Measurements from ENCODE around the gene SDC3.

SDC3 gene

DNA sequence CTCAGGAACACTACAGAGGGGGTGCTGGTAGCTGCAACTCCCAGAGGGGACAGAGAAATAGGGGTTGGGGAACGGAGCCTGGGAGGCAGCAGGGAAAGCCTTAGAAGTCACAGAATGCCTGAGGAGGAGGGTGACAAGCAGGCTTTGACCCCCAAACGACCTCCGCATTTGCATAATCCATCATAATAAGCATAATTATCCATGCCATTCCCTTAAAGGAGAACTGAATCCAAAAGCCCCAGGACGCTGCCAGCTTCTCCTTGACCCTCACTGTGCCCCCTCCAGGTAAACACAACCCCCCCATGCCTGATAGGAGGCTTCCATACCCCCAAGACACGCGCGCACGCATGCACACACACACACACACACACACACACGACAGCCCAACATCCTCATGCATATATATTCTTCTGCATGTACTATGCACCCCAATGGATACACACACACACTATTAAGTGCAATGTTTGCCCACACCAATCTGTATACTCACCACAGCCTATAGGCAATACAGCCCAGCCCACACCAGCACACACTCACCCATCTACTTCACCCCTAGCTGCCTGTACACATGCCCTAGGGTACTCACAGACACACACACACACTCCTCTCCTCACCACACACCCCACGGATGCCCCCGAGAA lies 27.8 kb downstream of the SDC3 start:
- no peak overlapping the region for H3K4me3 Mint-ChIP-seq
- no peaks in the 10 kb centered on the region for H3K36me3 Mint-ChIP-seq (ENCODE audit: low read depth)
- H3K9me3 Mint-ChIP-seq: no peaks in the 10 kb centered on the region
- H3K4me1 Mint-ChIP-seq (ENCODE audit: low read depth): no peaks in the 10 kb centered on the region
- peaks cover 32% of the 10 kb centered on the region for H3K27me3 Mint-ChIP-seq
- no peak overlapping the region for H3K27ac Mint-ChIP-seq

DNA sequence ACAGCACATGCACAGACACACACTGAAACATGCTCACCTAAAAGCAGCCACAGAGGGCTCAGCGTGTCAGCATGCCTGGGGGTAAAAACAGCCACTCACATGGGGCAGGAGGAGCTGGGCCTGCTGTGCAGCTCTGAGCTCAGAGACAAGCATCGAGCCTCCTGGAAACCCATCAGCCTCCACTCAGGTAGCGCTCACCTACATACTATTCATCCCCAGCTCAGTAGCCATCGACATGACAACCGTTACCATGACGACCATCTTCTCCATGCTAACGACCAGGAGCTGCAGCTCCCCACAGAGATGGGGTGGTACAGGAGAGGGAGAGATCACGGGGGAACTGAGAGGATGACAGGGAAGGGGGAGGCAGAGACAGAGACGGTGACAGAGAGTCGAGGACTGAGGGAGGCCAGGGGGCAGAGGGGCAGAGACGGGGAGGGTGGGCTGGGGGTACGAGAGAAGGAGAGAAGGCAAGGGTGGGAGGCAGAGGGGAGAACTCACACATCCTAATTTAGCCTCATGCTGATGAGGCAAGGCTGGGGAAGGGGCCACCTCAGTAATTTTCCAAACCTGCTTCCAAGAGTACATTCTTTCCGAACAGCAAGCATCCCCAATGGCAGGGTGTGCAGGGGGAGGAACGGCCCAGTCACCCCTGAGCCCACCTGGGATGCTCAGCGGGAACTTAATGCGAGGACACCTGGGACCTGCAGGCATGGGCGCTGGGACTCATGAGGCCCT lies 28.4 kb downstream of the SDC3 start:
- Mint-ChIP-seq H3K36me3 (ENCODE audit: low read depth) (no peaks in the 10 kb centered on the region), H3K4me1 (ENCODE audit: low read depth) (no peaks in the 10 kb centered on the region), H3K27me3 (peaks cover 32% of the 10 kb centered on the region), H3K27ac (no peak overlapping the region), H3K4me3 (no peak overlapping the region), H3K9me3 (no peaks in the 10 kb centered on the region)

DNA sequence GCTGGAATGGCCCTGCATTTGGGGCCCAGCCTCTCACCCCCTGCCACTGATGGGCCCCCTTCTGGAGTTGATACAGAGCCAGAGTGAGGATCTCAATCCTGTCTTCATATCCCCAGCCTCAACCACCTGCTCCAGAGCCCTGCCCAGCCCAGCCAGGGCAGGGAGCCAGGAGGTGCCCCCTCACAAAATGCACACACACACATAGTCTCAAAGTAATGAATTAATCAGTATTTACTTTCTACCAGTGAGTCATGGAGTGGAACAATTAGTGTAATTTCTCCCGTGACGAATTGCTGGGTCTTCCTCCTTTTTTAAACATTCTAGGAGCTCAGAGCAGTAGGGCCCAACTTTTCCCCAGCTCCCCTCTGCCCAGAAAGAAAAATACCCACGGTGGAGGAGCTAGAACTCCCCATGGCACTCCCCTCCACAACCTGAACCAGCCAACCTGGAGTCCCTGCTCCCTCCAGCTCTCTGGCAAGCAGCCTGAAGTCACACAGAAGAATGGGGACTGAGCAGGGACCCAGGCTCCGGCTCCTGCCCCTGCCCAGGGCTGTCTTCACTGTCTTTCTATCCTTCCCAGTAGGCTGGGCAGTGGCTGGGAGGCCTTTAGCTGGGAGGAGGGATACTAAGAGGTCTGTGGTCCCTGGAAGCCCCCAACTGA lies 29.3 kb downstream of the SDC3 start:
- Mint-ChIP-seq H3K4me1 (ENCODE audit: low read depth) (no peaks in the 10 kb centered on the region), H3K27me3 (peaks cover 25% of the 10 kb centered on the region), H3K36me3 (ENCODE audit: low read depth) (no peaks in the 10 kb centered on the region), H3K4me3 (no peak overlapping the region), H3K9me3 (no peaks in the 10 kb centered on the region), H3K27ac (no peak overlapping the region)

DNA sequence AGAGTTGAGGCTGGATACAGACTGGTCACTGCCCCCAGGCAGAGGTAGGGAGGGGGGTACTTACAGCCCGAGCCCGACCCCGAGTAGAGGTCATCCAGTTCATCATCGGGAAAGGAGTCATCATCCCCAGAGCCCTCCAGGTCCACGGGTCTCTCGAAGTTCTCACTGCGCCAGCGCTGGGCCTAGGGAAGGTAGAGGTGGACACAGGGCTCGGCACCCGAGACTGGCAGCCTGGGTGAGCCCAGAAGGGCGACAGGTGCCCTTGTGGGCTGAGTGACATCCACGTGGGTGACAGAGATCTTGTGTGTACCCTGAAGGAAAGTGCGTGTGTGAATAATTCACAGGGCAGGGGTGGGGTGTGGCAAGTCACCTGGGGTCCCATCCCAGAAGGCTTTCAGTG lies 30.0 kb downstream of the SDC3 start:
- H3K4me1 Mint-ChIP-seq (ENCODE audit: low read depth): no peaks in the 10 kb centered on the region
- peaks cover 24% of the 10 kb centered on the region for H3K27me3 Mint-ChIP-seq

DNA sequence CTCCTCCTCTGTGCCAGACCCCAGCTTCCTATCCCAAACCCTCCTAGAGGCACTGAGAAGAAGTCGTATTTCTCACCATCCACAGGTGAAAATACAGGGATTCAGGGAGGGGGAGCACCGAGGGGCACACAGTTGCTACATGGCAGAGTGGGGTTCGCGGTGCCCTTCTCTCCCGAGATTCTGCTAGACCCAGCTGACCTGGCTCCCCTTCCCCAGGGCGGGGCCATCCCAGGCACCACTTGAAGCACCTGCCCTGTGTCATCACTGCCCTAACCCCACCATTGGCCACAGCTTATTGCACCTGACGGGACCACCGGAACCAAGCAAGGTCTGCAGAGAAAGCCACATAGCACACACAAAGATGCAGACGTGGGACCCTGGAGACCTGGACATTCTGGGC lies 30.5 kb downstream of the SDC3 start:
- Mint-ChIP-seq H3K9me3 (no peaks in the 10 kb centered on the region), H3K4me3 (no peak overlapping the region), H3K27ac (no peak overlapping the region), H3K4me1 (ENCODE audit: low read depth) (no peaks in the 10 kb centered on the region), H3K27me3 (peaks cover 23% of the 10 kb centered on the region), H3K36me3 (ENCODE audit: low read depth) (no peaks in the 10 kb centered on the region)

More for the DNA sequence above, 30.0 kb downstream of the SDC3 start:
- Mint-ChIP-seq H3K4me3 (no peak overlapping the region), H3K9me3 (no peaks in the 10 kb centered on the region), H3K36me3 (ENCODE audit: low read depth) (no peaks in the 10 kb centered on the region), H3K27ac (no peak overlapping the region)

DNA sequence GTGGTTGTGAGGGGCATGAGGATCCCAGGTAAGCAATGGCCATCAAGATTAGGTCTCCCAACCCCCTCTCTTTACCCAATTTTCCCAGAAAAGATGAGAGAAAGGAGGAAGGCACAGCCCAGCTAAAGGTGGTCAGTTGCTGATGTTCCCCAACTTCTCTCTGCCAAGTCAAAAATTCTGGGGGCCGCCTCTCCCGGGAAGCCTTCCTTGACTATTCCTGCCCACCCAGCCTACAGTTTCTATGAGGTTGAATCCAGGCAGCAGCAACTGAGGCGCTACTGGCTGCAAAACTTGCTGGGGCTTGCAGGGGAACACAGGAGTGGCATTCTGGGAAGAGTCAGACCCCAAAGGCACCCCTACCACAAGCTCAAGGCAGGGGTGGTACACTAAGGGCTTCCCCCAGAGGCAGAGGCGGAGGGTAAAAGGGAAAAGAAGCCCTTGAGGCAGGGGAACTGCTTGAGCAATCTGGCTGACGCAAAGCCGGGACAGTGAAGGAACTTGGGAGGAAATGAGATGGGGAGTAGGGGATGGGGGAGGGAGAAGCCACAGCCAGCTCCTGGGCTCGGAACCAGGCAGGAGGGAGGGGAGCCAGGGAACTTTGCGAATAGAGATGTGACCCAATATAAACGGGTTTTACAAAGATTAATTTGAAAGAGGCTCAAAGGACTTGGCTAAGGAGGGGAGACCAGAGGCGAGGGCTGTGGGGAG lies 31.2 kb downstream of the SDC3 start:
- H3K9me3 Mint-ChIP-seq: no peaks in the 10 kb centered on the region
- no peaks in the 10 kb centered on the region for H3K4me1 Mint-ChIP-seq (ENCODE audit: low read depth)
- no peaks in the 10 kb centered on the region for H3K36me3 Mint-ChIP-seq (ENCODE audit: low read depth)
- no peak overlapping the region for H3K27ac Mint-ChIP-seq
- H3K4me3 Mint-ChIP-seq: no peak overlapping the region
- peaks cover 18% of the 10 kb centered on the region for H3K27me3 Mint-ChIP-seq

DNA sequence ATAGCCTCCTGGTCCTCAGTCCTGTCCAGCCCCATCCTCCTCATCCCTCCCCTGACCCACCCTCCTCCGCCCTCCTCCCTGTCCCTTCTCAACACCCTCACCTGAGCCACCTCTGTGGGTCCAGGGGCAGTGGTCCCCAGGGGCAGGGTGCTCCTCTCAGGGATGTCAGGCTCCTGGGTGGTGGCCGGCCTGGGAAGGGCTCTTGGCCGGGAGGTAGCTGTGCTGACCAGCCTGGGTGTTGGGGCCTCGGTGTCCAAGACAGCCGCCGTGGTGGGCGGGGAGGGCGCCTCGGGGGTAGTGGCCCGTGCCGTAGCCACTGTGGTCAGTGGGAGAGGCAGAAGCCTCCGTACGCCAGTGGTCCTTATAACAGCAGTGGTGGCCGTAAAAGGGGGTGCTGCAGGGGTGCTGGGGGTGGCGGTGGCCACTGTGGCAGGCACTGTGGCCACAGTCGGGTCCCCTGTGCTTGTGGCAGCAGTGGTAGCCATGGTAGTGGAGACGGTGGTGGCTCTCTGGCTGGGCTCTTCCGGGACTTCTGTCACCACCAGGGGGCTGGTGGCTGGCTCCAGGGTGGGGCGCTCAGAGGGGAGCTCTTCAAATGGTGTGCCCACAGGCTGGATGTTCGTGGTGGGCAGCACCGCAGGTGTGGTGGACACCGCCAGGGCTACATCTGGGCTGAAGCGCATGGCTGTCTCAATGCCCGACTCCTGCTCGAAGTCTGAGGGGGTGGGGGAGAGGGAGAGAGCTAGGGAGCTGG lies 31.9 kb downstream of the SDC3 start:
- Mint-ChIP-seq H3K27ac (no peak overlapping the region), H3K27me3 (peaks cover 18% of the 10 kb centered on the region), H3K4me1 (ENCODE audit: low read depth) (no peaks in the 10 kb centered on the region), H3K9me3 (no peaks in the 10 kb centered on the region), H3K4me3 (no peak overlapping the region), H3K36me3 (ENCODE audit: low read depth) (no peaks in the 10 kb centered on the region)

DNA sequence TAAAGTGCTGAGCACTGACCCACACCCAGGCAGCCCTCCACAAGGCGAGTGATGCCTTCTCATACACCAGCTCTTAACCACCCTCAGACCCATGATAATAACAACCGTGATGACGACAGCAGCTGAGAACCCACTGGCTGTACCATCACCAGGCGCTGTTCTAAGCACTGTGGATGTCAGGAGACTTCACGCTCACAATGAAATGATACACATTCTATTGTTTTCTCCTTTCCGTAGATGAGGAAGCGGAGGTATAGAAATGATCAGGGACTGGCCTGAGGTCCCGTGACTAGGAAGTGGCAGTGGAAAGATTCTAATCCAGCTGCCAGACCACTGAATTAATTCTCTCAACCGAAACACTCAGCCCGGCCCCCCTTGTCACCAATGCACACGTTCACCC lies 32.6 kb downstream of the SDC3 start:
- no peak overlapping the region for H3K27ac Mint-ChIP-seq
- H3K4me1 Mint-ChIP-seq (ENCODE audit: low read depth): no peaks in the 10 kb centered on the region
- no peaks in the 10 kb centered on the region for H3K9me3 Mint-ChIP-seq
- H3K4me3 Mint-ChIP-seq: no peak overlapping the region
- H3K36me3 Mint-ChIP-seq (ENCODE audit: low read depth): no peaks in the 10 kb centered on the region
- H3K27me3 Mint-ChIP-seq: peaks cover 18% of the 10 kb centered on the region

DNA sequence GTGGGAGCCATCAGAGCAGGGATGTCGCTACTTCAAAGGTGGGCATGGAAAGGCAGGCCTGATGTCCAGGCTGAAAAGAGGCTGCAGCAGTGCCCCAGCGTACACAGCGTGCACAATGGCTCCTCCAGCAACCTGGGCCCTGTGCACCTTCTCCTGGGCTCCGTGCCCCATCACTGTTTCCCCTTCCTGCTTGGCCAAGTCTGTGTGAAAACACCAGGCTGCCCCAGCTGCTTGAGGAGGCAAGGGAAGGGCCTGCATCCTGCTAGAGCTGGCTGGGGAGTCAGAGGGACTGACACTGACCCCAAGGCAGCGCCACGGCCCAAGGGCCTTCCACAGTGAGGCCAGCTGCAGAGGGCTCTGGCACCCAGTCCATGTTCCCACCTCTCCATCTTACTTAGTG lies 33.4 kb downstream of the SDC3 start:
- Mint-ChIP-seq H3K36me3 (ENCODE audit: low read depth) (no peaks in the 10 kb centered on the region), H3K4me1 (ENCODE audit: low read depth) (no peaks in the 10 kb centered on the region), H3K27me3 (peaks cover 18% of the 10 kb centered on the region), H3K27ac (no peak overlapping the region), H3K9me3 (no peaks in the 10 kb centered on the region), H3K4me3 (no peak overlapping the region)

DNA sequence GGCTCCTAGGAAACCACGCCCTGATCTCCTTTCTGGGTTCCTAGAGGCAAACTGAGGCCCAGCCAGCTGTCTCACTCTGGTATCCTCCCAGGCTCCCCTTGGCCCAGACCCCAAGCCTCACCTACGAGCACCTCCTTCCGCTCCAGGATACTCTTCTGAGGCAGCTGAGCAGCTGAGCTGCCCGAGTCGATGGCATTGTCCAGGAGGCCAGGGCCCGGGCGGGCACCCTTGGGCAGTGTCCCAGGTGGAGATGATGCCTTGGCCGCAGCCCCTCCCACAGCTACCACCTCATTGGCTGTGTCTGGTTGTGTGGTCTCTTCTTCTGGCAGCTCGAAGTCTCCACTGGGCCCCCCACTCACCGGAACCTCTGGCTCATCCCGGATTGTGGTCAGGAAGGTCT lies 34.4 kb downstream of the SDC3 start:
- H3K27me3 Mint-ChIP-seq: peaks cover 12% of the 10 kb centered on the region
- H3K4me1 Mint-ChIP-seq (ENCODE audit: low read depth): peaks cover 5% of the 10 kb centered on the region
- no peaks in the 10 kb centered on the region for H3K9me3 Mint-ChIP-seq
- no peak overlapping the region for H3K4me3 Mint-ChIP-seq
- H3K27ac Mint-ChIP-seq: no peak overlapping the region
- H3K36me3 Mint-ChIP-seq (ENCODE audit: low read depth): no peaks in the 10 kb centered on the region

DNA sequence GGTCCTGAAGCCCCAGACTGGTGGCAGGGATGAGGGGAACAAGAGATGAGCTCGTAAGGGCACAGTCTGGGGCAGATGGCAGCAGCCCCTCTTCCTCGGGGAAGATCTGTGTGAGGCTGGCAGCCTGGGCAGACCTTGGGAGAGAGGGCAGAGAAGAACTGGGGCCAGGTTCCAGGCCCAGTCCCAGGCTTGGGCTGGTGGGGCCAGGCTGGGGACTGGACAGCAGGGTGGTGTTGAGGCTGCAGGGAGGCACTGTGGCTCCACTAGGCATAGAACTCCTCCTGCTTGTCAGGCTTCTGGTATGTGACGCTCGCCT lies 35.7 kb downstream of the SDC3 start:
- Mint-ChIP-seq H3K27ac (no peak overlapping the region), H3K9me3 (no peaks in the 10 kb centered on the region), H3K4me1 (ENCODE audit: low read depth) (peaks cover 7% of the 10 kb centered on the region), H3K36me3 (ENCODE audit: low read depth) (no peaks in the 10 kb centered on the region), H3K27me3 (peaks cover 7% of the 10 kb centered on the region), H3K4me3 (no peak overlapping the region)

DNA sequence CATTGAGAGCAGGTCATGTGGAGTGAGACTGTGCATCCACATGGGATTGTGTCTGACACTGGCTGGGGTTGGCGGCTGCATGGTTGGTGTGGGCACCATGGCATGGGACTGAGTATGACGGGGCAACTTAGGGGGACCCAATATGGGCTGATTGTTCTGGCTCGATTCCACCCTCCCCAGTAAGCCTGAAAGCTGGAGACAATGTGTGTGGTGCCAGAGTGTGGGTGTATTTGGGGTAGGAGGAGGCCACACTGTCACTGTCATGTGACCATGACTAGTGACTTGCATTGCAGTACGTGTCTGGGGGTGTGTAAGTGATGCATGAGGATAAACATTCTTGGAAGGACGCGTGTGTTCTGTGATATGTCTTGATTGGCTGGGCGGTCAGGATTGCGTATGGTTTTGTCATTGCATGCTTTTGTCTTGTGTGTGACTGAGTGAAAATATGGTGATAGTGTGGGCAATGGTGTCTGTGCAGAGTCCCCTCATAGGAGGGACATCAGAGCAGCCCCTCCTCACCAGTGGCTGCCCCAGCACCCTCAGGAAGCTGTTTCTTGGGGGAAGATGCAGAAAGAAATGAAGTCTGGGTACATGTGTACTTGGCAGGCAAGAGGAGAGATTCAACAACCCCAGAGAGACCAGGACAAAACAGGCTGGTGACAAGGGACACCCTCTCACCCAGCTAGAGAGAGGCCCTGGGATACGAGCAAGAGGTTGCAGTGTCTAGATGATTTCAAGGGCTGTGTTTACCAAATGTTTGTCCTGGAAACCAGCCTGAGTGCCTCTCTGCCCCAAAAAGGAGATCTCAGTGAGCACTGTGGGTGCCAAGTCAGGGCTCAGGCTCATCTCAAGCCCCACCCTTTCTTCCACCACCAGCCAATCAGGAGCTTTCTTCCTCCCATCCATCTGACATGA lies 36.3 kb downstream of the SDC3 start:
- Mint-ChIP-seq H3K9me3 (no peaks in the 10 kb centered on the region), H3K36me3 (ENCODE audit: low read depth) (no peaks in the 10 kb centered on the region), H3K4me1 (ENCODE audit: low read depth) (peaks cover 7% of the 10 kb centered on the region), H3K27ac (no peak overlapping the region), H3K4me3 (no peak overlapping the region), H3K27me3 (peaks cover 3% of the 10 kb centered on the region)

DNA sequence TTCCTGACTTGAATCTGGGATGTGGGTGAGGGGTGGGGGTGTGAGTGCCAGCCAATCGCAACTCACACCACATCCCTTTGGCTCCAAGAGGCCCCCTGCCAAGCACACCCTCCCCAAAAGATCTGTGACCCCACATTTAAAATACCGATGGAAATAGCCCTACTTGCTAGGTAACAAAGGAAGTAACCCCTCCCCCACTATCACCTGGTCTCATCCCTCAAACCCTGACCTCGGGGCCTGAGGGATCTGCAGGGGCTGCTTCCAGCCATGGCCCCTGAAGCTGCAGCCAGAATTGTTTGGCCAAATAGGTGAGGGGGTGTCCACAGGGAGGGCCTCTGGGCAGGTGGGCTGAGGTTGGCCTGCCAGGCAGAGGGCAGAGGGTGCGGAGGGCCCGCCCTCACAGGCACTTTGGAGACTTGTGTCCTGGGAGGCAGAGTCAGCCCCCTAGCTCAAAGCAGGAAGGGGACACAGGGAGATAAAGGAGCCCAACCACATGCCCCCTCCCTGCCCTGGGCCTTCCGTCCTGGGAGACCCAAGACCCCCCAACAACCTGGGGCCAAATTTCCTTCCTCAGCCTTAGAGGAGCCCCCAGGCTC lies 37.2 kb downstream of the SDC3 start:
- no peaks in the 10 kb centered on the region for H3K9me3 Mint-ChIP-seq
- H3K27me3 Mint-ChIP-seq: peaks cover 9% of the 10 kb centered on the region
- H3K36me3 Mint-ChIP-seq (ENCODE audit: low read depth): no peaks in the 10 kb centered on the region
- H3K4me1 Mint-ChIP-seq (ENCODE audit: low read depth): peaks cover 7% of the 10 kb centered on the region
- no peak overlapping the region for H3K27ac Mint-ChIP-seq
- H3K4me3 Mint-ChIP-seq: no peak overlapping the region
